Mesodermal cell (in vitro differentiated cells): ENCODE measurements around the gene GYS2.

Source experiments
- H3K27ac ChIP-seq: 2 replicates; pipeline ENCODE4 v1.7.0; 2013; ENCODE audit warnings: mild to moderate bottlenecking, low read depth, low read length, moderate library complexity; ENCODE audit not compliant: severe bottlenecking
- H3K36me3 ChIP-seq: 2 replicates; pipeline ENCODE4 v1.7.1; 2013; ENCODE audit warnings: mild to moderate bottlenecking, low read length, moderate library complexity; ENCODE audit not compliant: control insufficient read depth, insufficient read depth
- H3K4me1 ChIP-seq: one replicate; pipeline ENCODE4 v1.7.1; 2013; ENCODE audit warnings: mild to moderate bottlenecking, low read length; ENCODE audit not compliant: insufficient read depth, control insufficient read depth, poor library complexity, severe bottlenecking
- H3K4me3 ChIP-seq: 2 replicates; pipeline ENCODE4 v1.7.0; 2013; ENCODE audit warnings: low read length, control low read depth, mild to moderate bottlenecking; ENCODE audit not compliant: insufficient read depth, poor library complexity, severe bottlenecking; ENCODE audit errors: extremely low read depth
- H3K9me3 ChIP-seq: 2 replicates; pipeline ENCODE4 v1.7.1; 2013; ENCODE audit warnings: mild to moderate bottlenecking, low read length, moderate library complexity; ENCODE audit not compliant: control insufficient read depth
- WGBS, 2 experiments: methylation state at CpG; one replicate each; pipeline ENCODE4 v1.1.5; 2013; ENCODE audit warnings: missing lambda C conversion rate in 2 of 2; ENCODE audit not compliant: insufficient coverage in 2 of 2; 5-methylcytosine and 5-hydroxymethylcytosine counted together

The GYS2 gene

GRCh38 chr12:21538061-21538653 lies 66.5 kb downstream of the GYS2 start:
- no peaks in the 10 kb centered on the region for H3K36me3 ChIP-seq
- 90 to 94% methylated on average over 2 to 4 of the region's 5 CpGs for WGBS, 2 experiments
- H3K4me3 ChIP-seq: no peak overlapping the region
- H3K4me1 ChIP-seq: no peaks in the 10 kb centered on the region
- no peaks in the 10 kb centered on the region for H3K9me3 ChIP-seq
- H3K27ac ChIP-seq: no peak overlapping the region

- H3K36me3 ChIP-seq: no peaks in the 10 kb centered on the region
- WGBS, 2 experiments: 71 to 94% methylated on average over 2 of the region's 2 CpGs
- no peaks in the 10 kb centered on the region for H3K9me3 ChIP-seq
- H3K4me1 ChIP-seq: no peaks in the 10 kb centered on the region
- no peak overlapping the region for H3K4me3 ChIP-seq
- H3K27ac ChIP-seq: no peak overlapping the region
Observed at GRCh38 chr12:21529456-21529855, 75.2 kb downstream of the GYS2 start.

GRCh38 chr12:21528953-21529352 lies 75.7 kb downstream of the GYS2 start:
- 96 to 98% methylated on average over 4 of the region's 5 CpGs for WGBS, 2 experiments
- no peaks in the 10 kb centered on the region for H3K4me1 ChIP-seq

GRCh38 chr12:21527451-21528180 lies 77.0 kb downstream of the GYS2 start:
- Histone ChIP-seq H3K27ac (no peak overlapping the region), H3K4me1 (no peaks in the 10 kb centered on the region), H3K9me3 (peaks cover 4% of the 10 kb centered on the region), H3K36me3 (no peaks in the 10 kb centered on the region), H3K4me3 (peak overlapping the region; percentile 53)
- 0 to 1% methylated on average over 29 to 52 of the region's 57 CpGs for WGBS, 2 experiments

More at GRCh38 chr12:21528953-21529352, 75.7 kb downstream of the GYS2 start:
- Histone ChIP-seq H3K4me3 (no peak overlapping the region), H3K27ac (no peak overlapping the region), H3K9me3 (no peaks in the 10 kb centered on the region), H3K36me3 (no peaks in the 10 kb centered on the region)

GRCh38 chr12:21526721-21527345 lies 77.8 kb downstream of the GYS2 start:
- WGBS, 2 experiments: 60 to 65% methylated on average over 6 to 9 of the region's 12 CpGs
- Histone ChIP-seq H3K36me3 (no peaks in the 10 kb centered on the region), H3K9me3 (peaks cover 4% of the 10 kb centered on the region), H3K4me1 (no peaks in the 10 kb centered on the region), H3K4me3 (peak overlapping the region; percentile 53), H3K27ac (no peak overlapping the region)

- H3K4me3 ChIP-seq: peak within 1 kb of the TSS; percentile 53
- H3K27ac ChIP-seq: no peak within 1 kb of the TSS
- H3K9me3 ChIP-seq: peaks cover 4% of the 10 kb centered on the region
- H3K36me3 ChIP-seq: no peaks in the 10 kb centered on the region
- H3K4me1 ChIP-seq: no peaks in the 10 kb centered on the region
- no CpG with 5 or more reads among the region's 1 CpG for WGBS, 2 experiments
Observed at GRCh38 chr12:21526053-21526452, 78.6 kb downstream of the GYS2 start, which contains the start of gene SPX. Gene SPX, plus strand, starts transcription at chr12:21526296. Its CDS starts 177 bp downstream, at chr12:21526473.

GRCh38 chr12:21523148-21523547 lies 81.5 kb downstream of the GYS2 start:
- Histone ChIP-seq H3K9me3 (peaks cover 4% of the 10 kb centered on the region), H3K27ac (no peak overlapping the region), H3K4me1 (no peaks in the 10 kb centered on the region), H3K4me3 (no peak overlapping the region), H3K36me3 (no peaks in the 10 kb centered on the region)

- H3K36me3 ChIP-seq: no peaks in the 10 kb centered on the region
- H3K4me1 ChIP-seq: no peaks in the 10 kb centered on the region
- WGBS, 2 experiments: 86 to 100% methylated on average over 1 of the region's 1 CpG
- peaks cover 4% of the 10 kb centered on the region for H3K9me3 ChIP-seq
- no peak overlapping the region for H3K27ac ChIP-seq
- no peak overlapping the region for H3K4me3 ChIP-seq
Observed at GRCh38 chr12:21521541-21521940, 83.1 kb downstream of the GYS2 start.

GRCh38 chr12:21518451-21518850 lies 86.2 kb downstream of the GYS2 start:
- Histone ChIP-seq H3K4me1 (no peaks in the 10 kb centered on the region), H3K9me3 (peaks cover 4% of the 10 kb centered on the region), H3K36me3 (peaks cover 19% of the 10 kb centered on the region), H3K4me3 (no peak overlapping the region), H3K27ac (no peak overlapping the region)
- 91 to 100% methylated on average over 1 of the region's 3 CpGs for WGBS, 2 experiments

- H3K9me3 ChIP-seq: no peaks in the 10 kb centered on the region
- peaks cover 34% of the 10 kb centered on the region for H3K36me3 ChIP-seq
- no peak overlapping the region for H3K27ac ChIP-seq
- no CpG with 5 or more reads among the region's 2 CpGs for WGBS, 2 experiments
- no peak overlapping the region for H3K4me3 ChIP-seq
- no peaks in the 10 kb centered on the region for H3K4me1 ChIP-seq
Observed at GRCh38 chr12:21516281-21516680, 88.4 kb downstream of the GYS2 start.

- 50% methylated on average over 2 of the region's 2 CpGs for WGBS, 2 experiments
- Histone ChIP-seq H3K27ac (no peak overlapping the region), H3K9me3 (no peaks in the 10 kb centered on the region), H3K4me3 (no peak overlapping the region), H3K36me3 (peaks cover 61% of the 10 kb centered on the region), H3K4me1 (no peaks in the 10 kb centered on the region)
Observed at GRCh38 chr12:21509768-21510167, 94.9 kb downstream of the GYS2 start.
